ENCODE measurements around the gene DLST. TPM values are rescaled to one million over a fixed set of nuclear protein-coding genes. Genes with fewer than 3 reads are reported as not detected.
"Not testable (repeated sequence)": the region's sequence is repeated elsewhere in the genome, so short reads cannot be mapped to it uniquely, and the experiment has no call there.

The DLST gene
- total RNA-seq, 1 donor from 2014 or later, result 52.2 TPM

DNA sequence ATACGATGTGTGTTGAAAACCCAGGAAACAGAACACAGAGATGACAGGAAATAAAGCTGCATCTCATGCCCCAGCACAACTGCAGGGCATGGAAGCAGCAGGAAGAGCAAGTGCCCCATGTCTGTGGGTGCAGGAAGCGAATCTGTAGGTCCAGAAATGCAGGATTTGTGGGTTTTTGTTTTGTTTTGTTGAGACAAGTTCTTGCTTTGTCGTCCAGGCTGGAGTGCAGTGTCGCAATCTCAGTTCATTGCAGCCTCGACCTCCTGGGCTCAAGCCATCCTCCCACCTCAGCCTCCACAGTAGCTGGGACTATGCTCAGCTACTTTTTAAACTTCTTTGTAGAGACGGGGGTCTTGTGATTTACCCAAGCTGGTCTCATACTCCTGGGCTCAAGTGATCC is 47.5 kb downstream of the DLST start:
- Histone ChIP-seq H3K27ac (no peak overlapping the region), H3K4me1 (no peaks in the 10 kb centered on the region), H3K9me3 (ENCODE audit: low read depth) (no peaks in the 10 kb centered on the region), H3K36me3 (no peaks in the 10 kb centered on the region), H3K27me3 (peaks cover 16% of the 10 kb centered on the region), H3F3A (ENCODE audit: low read depth) (no peaks in the 10 kb centered on the region), H3K9ac (no peak overlapping the region), H3K4me2 (no peak overlapping the region), H4K20me1 (ENCODE audit: low read depth) (no peaks in the 10 kb centered on the region), H2AFZ (replicated peaks) (no peak overlapping the region), H3K79me2 (ENCODE audit: low read depth) (no peaks in the 10 kb centered on the region), H3K4me3 (no peak overlapping the region)
- H3K27me3 Mint-ChIP-seq (ENCODE audit: insufficient read depth, low read depth), result peaks cover 4% of the 10 kb centered on the region
- no peak overlapping the region for H3K27ac Mint-ChIP-seq
- no peaks in the 10 kb centered on the region for H3K4me1 Mint-ChIP-seq
- no peaks in the 10 kb centered on the region for H3K36me3 Mint-ChIP-seq
- DNase-seq (ENCODE audit: low spot score), result no peak
- no peak overlapping the region for H3K4me3 Mint-ChIP-seq
- TF ChIP-seq EZH2 (IDR thresholded peaks at IDR 0.05) (no peak), EZH2phosphoT487 (IDR thresholded peaks at IDR 0.05) (no peak)
- TF ChIP-seq, protein P1, sequence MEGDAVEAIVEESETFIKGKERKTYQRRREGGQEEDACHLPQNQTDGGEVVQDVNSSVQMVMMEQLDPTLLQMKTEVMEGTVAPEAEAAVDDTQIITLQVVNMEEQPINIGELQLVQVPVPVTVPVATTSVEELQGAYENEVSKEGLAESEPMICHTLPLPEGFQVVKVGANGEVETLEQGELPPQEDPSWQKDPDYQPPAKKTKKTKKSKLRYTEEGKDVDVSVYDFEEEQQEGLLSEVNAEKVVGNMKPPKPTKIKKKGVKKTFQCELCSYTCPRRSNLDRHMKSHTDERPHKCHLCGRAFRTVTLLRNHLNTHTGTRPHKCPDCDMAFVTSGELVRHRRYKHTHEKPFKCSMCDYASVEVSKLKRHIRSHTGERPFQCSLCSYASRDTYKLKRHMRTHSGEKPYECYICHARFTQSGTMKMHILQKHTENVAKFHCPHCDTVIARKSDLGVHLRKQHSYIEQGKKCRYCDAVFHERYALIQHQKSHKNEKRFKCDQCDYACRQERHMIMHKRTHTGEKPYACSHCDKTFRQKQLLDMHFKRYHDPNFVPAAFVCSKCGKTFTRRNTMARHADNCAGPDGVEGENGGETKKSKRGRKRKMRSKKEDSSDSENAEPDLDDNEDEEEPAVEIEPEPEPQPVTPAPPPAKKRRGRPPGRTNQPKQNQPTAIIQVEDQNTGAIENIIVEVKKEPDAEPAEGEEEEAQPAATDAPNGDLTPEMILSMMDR (IDR thresholded peaks at IDR 0.05), result no peak
- no peaks in the 10 kb centered on the region for H3K9me3 Mint-ChIP-seq

DNA sequence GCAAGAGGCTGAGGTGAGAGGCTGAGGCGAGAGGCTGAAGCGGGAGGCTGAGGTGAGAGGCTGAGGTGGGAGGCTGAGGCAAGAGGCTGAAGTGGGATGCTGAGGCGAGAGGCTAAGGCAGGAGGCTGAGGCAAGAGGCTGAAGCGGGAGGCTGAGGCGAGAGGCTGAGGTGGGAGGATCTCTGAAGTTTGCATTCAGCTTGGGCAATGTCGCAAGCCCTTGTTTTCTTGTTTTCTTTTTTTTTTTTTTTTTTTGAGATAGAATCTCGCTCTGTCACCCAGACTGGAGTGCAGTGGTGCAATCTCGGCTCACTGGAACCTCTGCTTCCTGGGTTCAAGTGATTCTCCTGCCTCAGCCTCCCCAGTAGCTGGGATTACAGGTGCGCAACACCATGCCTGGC is 50.0 kb downstream of the DLST start:
- H4K20me1 ChIP-seq (ENCODE audit: low read depth); H3K79me2 ChIP-seq (ENCODE audit: low read depth); H3K27me3 Mint-ChIP-seq (ENCODE audit: insufficient read depth, low read depth); DNase-seq (ENCODE audit: low spot score); H3K27me3 ChIP-seq; H3K4me2 ChIP-seq; H3K27ac Mint-ChIP-seq; H3K4me1 ChIP-seq; H3F3A ChIP-seq (ENCODE audit: low read depth); H3K36me3 ChIP-seq; H3K9me3 Mint-ChIP-seq; H3K36me3 Mint-ChIP-seq; H3K4me1 Mint-ChIP-seq; H2AFZ ChIP-seq (replicated peaks); H3K9ac ChIP-seq; H3K27ac ChIP-seq; H3K4me3 ChIP-seq; H3K4me3 Mint-ChIP-seq; H3K9me3 ChIP-seq (ENCODE audit: low read depth): not testable (repeated sequence)

DNA sequence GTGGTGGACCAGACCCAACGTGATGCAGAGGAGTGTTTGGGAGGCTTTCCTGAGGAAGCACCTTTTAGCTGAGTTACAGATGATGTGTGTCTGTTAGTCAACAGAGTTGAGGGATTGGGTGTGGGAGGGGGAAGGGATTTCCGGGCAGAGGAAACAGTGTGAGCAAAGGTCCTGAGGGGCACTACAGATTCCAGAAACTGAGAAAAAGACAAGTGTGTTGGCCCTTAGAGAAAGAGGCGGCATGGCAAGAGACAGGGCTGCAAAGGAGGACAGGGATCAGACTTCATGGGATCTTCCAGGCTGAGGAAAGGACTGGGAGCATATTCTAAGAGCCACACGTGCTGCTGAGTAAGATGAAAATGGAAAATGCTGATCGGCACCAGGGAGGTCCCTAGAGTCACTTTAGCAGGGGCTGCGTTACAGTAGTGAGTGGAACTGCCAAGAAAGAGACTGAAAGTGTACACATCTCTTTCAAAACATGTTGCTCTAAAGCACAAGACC is 50.7 kb downstream of the DLST start:
- H3K4me2 ChIP-seq, result no peak overlapping the region
- no peaks in the 10 kb centered on the region for H3K9me3 ChIP-seq (ENCODE audit: low read depth)
- H3K36me3 ChIP-seq, result no peaks in the 10 kb centered on the region
- no peak for DNase-seq (ENCODE audit: low spot score)
- H3K9ac ChIP-seq, result no peak overlapping the region
- no peaks in the 10 kb centered on the region for H4K20me1 ChIP-seq (ENCODE audit: low read depth)
- no peaks in the 10 kb centered on the region for H3K9me3 Mint-ChIP-seq
- no peaks in the 10 kb centered on the region for H3K4me1 Mint-ChIP-seq
- H2AFZ ChIP-seq (replicated peaks), result no peak overlapping the region
- peaks cover under 1% of the 10 kb centered on the region for H3K27me3 ChIP-seq
- H3F3A ChIP-seq (ENCODE audit: low read depth), result no peaks in the 10 kb centered on the region
- no peak overlapping the region for H3K4me3 Mint-ChIP-seq
- no peaks in the 10 kb centered on the region for H3K4me1 ChIP-seq
- TF ChIP-seq, protein P1 (IDR thresholded peaks at IDR 0.05), result no peak
- no peak for TF ChIP-seq EZH2phosphoT487 (IDR thresholded peaks at IDR 0.05)
- no peaks in the 10 kb centered on the region for H3K27me3 Mint-ChIP-seq (ENCODE audit: insufficient read depth, low read depth)
- H3K27ac ChIP-seq, result no peak overlapping the region
- H3K79me2 ChIP-seq (ENCODE audit: low read depth), result no peaks in the 10 kb centered on the region
- H3K36me3 Mint-ChIP-seq, result no peaks in the 10 kb centered on the region
- H3K4me3 ChIP-seq, result no peak overlapping the region
- no peak overlapping the region for H3K27ac Mint-ChIP-seq

DNA sequence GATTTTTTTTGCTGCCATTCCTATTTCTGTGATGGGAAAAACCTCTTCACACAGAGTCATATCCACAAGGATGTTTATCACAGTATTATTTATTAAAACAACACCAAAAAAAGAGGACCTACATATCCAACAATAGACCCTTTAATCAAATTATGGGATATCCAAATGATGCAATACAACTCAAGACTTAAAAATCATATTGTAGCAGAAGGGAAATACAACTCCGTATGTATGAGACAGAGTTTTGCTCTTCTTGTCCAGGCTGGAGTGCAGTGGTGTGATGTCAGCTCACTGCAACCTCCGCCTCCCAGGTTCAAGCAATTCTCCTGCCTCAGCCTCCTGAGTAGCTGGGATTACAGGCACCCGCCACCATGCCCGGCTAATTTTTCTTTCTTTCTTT is 51.2 kb downstream of the DLST start:
- H4K20me1 ChIP-seq (ENCODE audit: low read depth); H3K9me3 ChIP-seq (ENCODE audit: low read depth); H3K9ac ChIP-seq; H3K27me3 ChIP-seq; H3K4me3 Mint-ChIP-seq; H3K4me1 Mint-ChIP-seq; H3K27ac Mint-ChIP-seq; H3K27ac ChIP-seq; H3K4me2 ChIP-seq; H3K36me3 ChIP-seq; H2AFZ ChIP-seq (replicated peaks); H3K27me3 Mint-ChIP-seq (ENCODE audit: insufficient read depth, low read depth); H3K4me1 ChIP-seq; H3K79me2 ChIP-seq (ENCODE audit: low read depth); H3K36me3 Mint-ChIP-seq; DNase-seq (ENCODE audit: low spot score); H3K4me3 ChIP-seq; H3F3A ChIP-seq (ENCODE audit: low read depth); H3K9me3 Mint-ChIP-seq: not testable (repeated sequence)
